ELR (cell line): ENCODE data around the gene SUCO.
"Not testable (repeated sequence)": the region's sequence is repeated elsewhere in the genome, so short reads cannot be mapped to it uniquely, and the experiment has no call there.

ENCODE experiments used
- DNase-seq: peaks from one replicate; pipeline ENCODE4 v3.0.0-alpha.2; 2015; ENCODE audit warnings: low read depth

Gene SUCO

GRCh38 chr1:172609528-172609927 lies 76.6 kb downstream of the SUCO start:
- peak; percentile 56 for DNase-seq

- no peak for DNase-seq
These were observed 79.5 kb downstream of the SUCO start for GRCh38 chr1:172612478-172612877.

DNA sequence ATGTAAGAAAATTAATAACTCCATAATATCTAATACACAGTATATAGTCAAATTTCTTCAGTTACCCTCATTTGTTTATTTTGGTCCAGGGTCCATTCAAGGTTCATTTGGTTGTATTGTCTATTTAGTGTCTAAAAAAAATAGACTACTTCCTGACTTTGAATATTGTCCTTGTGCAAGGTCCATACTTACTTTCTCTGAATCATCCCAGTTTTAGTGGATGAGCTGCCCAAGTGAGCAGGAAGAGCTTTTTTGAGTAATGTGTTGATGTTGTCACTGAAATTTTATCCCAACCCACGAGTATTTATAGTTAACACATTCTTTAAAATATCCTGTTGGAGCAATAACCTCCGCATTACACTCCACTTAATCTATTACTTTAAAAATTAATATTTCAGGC lies 80.3 kb downstream of the SUCO start:
- DNase-seq: peak; percentile 46

GRCh38 chr1:172616195-172616594 lies 83.2 kb downstream of the SUCO start:
- no peak for DNase-seq

DNA sequence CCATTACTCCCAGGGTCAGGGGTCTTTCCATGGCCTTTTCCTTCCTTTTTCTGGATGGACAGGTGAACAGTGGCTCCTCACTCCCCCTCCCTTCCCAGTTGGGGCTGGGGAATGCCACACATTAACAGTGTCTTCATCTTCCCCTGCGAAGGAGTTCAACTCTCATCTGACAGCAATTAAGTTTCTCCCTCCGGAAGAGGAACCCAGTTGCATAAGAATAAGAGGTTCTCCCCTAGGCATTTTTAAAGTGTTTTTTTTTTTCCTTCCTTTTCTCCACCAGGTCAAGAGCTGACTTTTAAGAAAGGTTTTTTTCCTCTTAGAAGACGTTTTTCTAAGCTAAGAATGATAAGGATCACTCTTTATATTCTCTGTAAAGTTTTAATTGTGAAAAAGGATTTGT lies 83.7 kb downstream of the SUCO start:
- DNase-seq: no peak

DNA sequence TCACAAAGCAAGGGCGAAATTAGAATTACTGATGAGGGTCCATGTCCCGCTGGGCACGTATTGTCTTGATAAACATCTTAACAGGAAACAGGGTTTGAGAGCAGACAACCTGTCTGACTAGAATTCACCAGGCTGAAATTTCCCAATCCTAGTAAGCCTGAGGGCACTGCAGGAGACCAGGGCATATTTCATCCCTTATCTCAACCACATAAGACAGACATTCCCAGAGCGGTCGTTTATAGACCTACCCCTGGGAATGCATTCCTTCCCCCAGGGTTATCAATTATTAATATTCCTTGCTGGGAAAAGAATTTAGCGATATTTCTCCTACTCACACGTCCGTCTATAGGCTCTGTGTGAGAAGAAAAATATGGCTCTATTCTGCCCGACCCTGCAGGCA lies 87.7 kb downstream of the SUCO start:
- DNase-seq: not testable (repeated sequence)

DNA sequence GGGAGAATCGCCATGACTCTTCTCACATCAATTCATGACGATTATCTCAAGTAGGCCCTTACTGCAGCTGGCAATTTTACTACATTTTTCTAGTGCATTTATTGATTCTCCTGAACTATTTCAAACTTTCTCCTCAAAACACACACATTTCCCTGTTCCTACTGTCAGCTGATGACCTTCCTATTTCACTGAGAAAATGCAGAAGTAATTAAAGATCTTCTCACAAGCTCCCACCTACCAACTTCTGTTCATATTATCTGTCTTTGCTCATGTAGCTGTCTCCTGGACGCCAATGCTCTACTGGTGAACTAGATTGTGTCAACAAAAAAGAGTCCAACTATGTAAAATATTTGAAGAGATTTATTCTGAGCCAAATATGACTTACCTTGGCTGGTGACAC lies 89.6 kb downstream of the SUCO start:
- no peak for DNase-seq

DNA sequence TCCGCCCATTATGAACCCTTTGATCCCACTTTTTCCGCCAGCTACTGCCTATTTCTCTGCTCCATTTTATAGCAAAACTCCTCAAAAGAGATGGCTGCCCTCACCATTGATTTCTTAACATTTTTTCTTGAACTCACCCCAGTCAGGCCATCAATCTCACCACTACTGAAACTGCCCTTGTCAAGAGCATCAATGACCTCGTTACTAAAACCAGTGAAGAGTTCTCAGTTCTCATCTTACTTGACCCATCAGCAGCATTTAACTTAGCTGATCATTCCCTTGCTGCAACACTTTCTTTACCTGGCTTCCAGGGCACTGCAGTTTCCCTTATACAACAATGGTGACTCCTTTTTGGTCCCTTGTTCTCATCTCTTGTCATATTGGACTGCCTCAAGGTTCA lies 90.8 kb downstream of the SUCO start:
- no peak for DNase-seq

GRCh38 chr1:172626845-172627244 lies 93.9 kb downstream of the SUCO start:
- no peak for DNase-seq

- no peak for DNase-seq
These were observed 94.8 kb downstream of the SUCO start for GRCh38 chr1:172627702-172628101.

DNA sequence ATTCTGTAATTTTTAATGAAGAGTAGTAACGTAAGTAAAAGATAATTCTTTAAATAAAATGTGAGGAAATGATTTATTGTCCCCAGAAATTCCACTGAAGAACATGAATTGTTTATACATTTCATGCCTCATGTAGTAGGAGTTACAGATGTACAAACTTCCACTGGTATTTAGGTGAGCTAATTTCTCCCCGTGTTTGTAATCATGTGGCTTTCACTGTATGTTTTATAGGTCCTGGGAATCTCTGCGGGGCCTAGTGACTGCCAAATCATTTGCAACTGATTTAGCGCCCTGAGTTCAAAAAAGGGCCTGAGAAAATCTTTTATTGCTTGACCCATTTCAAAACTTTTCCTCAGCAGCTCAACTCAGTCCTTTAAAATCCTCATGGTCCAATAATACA lies 95.5 kb downstream of the SUCO start:
- DNase-seq: no peak

GRCh38 chr1:172629170-172629569 lies 96.2 kb downstream of the SUCO start:
- no peak for DNase-seq

GRCh38 chr1:172629638-172630037 lies 96.7 kb downstream of the SUCO start:
- DNase-seq: no peak

DNA sequence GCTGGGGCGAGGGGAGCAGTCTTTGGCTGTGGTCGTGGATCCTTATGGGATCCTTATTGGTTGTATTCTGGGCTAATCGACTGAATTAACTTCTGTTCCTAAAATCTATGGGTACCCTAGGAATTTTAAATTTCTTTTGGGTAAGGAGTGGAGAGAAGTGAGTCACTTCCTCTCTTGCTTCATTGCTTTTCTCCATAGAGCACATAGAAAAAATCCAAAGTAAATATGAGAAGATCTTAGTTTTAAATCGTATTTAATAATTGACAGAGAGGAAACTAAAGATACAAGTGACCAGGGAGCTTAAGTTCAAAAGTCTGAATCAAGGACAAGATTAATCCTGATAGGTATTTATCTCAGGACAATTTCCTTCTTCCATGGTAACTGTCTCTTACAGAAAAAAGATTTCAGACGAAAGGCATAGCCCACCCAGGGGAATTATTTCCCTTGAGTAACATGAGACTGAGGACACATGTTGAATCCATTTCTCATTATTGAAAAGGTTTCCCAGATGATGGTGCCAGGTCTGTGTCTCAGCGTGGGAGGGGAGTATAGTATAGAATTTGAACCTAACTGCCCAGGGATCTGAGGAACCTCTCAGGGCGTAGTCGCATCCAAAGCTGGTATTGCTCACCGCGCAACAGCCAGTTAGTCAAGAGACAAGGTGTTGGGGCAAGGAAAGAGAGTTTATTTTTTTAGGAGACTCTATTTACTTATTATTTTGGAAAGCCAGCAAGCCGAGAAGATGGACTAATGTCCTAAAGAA lies 97.3 kb downstream of the SUCO start:
- peak; percentile 34 for DNase-seq

DNA sequence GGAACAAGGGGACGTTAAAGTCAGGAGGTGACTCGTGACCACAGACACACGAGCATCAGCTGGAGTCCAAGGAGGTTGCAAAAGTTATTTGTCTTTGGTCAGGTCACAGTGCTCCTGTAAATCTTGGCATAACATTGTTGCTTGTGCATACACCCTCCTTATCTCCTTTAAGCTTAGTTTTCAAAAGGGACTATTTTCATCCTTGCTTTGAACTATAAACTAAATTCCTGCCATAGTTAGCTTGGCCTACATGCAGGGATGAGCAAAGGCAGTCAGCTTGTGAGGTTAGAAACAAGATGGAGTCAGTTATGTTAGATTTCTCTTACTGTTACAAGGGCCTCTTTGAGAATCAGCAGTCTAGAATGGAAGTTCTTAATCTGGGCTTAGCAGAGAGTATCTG lies 97.9 kb downstream of the SUCO start:
- DNase-seq: peak; percentile 22

DNA sequence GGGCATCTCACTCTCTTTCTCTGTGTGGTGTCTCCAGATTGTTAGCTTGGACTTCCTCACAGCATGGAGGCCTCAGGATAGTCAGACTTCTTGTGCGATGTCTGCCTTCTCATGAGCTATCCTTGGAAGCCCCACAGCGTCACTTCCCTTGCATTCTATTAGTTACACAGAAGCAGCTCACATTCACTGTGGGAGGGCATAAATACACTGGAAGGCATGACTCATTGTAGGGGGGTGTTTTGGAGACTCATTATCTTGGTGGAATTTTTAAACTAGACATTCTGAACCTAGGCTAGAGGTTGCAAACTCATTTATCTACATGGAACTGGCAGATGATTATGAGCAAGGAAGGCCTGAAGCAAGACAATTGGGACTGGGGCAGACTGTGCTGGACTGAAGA lies 104.6 kb downstream of the SUCO start:
- DNase-seq: peak; percentile 97

- DNase-seq: peak; percentile 35
These were observed 105.3 kb downstream of the SUCO start for GRCh38 chr1:172638249-172638648.

DNA sequence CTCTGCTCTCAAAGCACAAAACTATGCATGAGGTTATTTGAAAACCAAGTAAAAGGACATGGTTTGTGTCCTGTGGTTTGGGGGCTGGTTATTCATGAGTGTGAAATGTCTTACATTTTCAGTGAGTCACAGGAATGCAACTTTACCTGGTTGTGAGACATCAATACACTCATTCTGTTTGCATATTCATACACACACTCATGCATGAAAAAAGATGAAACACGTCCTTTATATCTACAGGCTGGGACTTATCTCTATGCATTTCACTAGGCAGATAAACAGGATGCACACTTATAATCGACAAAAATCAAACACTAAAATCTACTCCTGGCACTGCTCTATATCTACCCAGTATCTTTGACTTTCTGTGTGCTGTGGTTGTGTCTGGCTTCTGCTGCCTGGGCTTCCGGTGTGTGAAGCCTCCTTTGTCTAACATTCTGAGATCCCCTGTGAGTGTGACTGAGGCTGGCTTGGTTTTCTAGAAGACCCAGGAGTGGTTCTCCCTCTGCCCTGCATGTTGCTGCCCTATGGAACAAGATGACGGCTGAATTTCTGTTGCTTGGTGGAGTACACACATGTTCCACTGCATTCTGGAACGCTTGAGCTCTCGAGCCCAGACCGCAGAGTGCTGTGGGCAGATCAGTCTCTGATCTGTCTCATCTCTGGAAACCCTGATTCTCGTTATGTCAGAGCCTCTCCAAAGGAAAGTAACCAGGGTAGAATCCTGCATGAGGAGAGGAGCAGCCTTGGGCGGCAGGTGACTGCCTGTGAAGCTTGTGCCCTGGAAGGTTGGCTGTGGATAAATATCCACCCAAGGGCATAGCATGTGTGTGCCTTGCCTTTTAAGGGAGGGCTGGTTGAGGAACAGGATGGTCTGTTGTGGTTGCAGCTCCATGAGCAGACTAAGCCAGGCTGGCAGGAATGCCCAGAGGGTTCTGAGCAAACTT lies 106.2 kb downstream of the SUCO start:
- peak; percentile 99 for DNase-seq

- DNase-seq: no peak
These were observed 107.2 kb downstream of the SUCO start for GRCh38 chr1:172640111-172640510.

DNA sequence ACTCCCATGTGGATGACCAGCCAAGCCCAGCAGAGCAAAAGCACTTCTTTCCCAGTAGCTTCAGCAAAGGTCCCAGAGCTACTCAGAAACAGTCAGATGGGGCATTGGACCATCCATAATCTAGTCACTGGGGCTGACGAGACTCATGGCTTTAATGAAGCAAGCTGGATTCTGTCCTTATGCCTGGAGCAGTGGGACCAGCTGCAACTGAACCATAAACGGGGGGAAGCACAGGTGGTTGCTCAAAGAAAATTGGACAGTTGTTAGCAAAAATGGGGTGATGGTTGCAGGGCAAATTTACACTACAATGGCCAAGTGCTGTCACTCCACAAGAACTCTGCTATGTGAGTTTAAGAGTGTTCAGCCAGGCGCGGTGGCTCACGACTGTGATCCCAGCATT lies 108.5 kb downstream of the SUCO start:
- no peak for DNase-seq

- no peak for DNase-seq
These were observed 110.0 kb downstream of the SUCO start for GRCh38 chr1:172642970-172643369.

DNA sequence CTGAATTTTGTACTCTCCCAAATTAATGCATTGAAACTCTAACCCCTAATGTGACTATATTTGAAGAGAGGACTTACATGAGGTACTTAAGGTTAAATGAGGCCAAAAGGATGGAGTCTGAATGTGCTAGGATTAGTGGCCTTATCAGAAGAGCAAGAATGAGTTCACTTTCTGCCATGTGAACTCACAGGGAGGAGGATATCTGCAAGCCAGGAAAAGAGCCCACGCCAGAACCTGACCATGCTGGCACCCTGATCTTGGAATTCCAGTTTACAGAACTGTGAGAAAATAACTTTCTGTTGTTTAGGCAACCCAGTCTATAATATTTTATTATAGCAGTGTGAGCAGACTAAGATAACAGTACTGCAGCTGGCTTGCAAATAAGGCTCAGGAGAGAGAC lies 113.7 kb downstream of the SUCO start:
- no peak for DNase-seq

- DNase-seq: no peak
These were observed 114.2 kb downstream of the SUCO start for GRCh38 chr1:172647110-172647564.
